HG02852 (cell line): ENCODE results near the gene SMAD7.

Experiments
- ATAC-seq: cut with Tn5 transposase; IDR thresholded peaks from one replicate; pipeline ENCODE4 v1.9.1; 2021; ENCODE audit warnings: mild to moderate bottlenecking, moderate library complexity; ENCODE audit not compliant: unreplicated experiment

SMAD7 gene

DNA sequence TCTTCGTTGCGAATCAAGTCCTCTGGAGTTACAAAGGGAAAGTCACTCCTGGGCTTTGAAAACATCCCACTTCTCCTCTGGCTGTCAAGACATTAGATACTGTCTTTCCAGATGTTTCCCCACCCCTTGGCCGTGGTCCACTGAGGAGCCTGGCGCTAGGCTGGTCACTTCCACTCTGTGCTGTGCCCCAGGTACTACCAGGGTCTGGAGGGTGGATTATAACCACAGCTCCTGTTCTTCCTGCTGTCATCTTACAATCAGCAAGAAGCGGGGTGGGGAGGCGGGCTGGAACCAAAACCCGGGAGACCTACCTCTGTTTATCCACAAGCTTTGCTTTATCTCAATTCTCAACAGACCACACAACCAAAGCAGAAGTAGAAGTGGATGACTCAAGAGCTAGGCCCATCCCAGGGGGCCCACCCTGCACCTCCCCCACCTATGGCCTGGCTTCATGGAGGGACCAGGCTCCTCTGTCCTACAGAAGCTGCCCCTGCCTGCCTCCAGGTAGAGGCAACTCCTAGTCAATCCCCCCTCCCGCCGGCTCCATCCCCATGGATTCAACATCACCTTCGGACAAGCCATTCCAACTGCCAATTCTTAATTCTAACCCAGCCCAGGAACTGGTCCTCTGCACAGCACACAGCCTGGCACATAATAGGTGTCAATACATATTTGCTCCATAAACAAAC, 17.8 kb downstream of the SMAD7 start:
- ATAC-seq: no peak

DNA sequence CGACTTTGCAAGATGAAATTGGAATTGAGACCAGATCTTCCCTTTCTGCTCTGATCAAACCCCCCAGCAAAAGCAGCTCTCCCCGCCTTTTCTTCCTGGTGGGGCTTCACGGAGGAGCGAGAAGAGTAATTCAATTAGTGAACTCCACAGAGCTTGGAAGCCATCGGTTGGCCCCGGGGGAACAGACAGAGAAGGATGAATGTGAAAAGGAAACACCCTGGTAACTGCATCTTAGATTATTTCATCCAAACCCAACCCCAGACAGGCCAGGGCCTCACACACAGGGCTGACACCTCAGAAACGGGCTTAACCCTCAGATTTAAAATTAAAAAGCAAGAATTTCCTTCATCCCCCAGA, 18.3 kb downstream of the SMAD7 start:
- no peak for ATAC-seq

DNA sequence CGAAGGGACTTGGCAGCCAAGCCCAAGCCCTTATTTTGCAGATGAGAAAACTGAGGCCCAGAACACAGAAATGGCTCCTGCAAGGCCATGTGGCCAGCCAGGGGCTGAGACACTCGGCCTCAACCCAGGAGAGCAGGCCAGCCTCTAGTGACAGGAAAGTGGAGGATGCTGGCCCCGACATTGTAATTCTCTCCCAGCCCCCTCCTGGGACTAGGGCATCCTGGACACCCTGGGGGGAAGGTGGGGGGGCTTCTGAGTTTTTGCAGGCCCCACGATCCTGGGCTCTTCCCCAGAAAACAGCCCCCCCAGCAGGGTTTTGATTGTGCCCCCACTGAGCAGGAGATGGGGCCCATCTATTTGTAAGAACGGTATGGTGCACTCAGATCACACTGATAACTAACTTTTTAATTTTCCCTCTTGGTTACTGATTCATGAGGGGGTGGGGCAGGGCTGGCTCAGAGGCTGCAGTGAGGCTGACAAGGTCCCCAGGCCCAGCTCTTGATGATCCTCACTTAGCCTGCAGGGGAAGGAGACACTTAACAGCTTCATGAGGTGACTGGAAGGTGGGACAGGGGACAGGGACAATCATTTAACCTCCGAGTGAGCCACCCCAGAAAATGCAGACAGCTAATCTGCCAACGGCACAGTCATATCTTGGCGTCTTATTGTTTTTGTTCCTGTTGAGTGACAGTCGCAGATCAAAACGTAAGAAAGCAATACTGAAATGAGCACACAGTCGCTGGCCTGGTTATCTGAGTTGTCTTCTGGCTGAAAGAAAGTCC, 18.9 kb downstream of the SMAD7 start:
- peak; percentile 45 for ATAC-seq

DNA sequence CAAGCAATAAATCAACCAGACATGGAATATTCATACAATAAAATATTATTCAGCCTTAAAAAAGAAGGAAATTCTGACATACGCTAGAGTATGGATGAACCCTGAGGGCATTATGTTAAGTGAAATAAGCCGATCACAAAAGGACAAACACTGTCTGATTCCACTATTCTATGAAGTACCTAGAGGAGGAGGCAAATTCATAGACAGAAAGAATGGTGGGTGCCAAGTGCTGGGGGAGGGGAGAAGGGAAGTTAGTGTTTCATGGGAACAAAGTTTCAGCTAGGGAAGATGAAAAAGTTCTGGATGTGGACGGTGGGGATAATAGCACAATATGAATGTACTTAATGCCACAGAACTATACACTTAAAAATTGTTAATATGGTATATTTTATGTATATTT, 19.8 kb downstream of the SMAD7 start:
- no peak for ATAC-seq

DNA sequence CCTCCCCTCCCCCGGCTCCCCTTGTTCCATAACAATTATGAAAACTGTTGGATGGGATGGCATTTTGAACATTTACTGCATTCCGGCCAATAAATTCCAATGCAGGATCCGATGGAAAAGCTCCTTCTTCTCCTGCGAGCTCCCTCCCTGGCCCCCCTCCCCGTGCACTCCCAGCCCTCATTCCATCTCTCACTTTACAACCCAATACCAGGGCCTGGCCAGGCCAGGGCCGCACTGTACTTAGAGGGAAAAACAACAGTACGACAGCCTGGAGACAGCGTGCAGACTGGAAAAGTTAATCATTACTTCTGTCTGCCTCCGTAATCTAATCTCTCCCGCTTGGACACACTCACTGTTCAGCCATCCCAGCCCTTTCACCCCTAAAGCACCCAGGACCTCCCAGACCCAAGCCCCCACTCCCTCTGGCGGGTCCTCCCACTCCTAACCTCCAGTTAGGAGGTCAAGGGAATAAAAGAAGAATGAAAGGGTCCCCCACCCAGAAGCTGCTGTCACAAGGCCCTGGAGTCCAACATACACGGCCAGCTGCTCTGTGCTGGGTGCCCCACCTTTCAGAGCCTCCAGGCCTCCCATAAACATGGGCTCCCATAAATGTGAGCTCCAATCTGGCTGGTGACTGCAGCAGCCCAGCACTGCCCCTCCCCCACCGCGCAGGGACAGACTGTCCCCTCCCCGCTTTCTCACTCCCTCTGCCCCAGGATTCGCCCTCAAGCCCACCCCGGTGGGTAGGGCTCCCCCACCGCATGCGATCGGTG, 20.6 kb downstream of the SMAD7 start:
- ATAC-seq: no peak

DNA sequence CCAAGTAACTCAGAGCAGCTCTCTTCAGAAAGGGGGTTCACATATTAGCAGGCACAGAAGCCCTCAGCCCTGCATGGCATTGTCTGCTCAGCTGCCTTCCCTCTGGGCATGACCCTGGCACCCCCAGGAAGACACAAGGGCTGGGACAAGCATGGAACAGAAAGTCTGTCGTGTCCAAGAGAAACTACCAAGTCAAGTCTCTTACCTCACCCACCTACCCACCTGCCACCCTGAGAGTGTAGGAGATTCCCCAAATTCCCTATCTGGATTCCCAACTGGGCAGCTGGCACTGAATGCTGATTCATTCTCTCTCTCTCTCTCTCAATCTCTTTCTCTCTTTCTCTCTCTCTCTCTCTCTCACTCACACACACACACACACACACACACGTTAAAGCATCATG, 21.6 kb downstream of the SMAD7 start:
- no peak for ATAC-seq

DNA sequence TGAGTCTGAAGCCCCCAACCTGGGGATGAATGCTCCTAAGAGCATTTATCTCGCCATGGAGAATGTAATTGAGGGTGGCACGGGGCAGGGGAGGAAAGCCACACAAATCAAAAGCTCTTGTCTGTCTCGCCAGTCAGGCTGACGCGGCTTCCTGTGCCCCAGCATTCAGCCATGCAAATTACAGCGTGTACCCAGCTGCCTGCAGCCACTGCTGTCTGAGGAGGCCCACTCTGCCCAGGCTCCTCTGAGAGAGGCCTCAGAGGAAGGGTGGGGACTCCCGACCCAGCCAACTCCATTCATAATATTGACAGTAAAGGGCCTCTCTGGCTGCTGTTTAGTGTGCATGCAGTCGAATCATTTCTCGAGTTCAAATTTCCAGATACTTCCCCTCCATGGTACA, 22.0 kb downstream of the SMAD7 start:
- ATAC-seq: peak; percentile 59

DNA sequence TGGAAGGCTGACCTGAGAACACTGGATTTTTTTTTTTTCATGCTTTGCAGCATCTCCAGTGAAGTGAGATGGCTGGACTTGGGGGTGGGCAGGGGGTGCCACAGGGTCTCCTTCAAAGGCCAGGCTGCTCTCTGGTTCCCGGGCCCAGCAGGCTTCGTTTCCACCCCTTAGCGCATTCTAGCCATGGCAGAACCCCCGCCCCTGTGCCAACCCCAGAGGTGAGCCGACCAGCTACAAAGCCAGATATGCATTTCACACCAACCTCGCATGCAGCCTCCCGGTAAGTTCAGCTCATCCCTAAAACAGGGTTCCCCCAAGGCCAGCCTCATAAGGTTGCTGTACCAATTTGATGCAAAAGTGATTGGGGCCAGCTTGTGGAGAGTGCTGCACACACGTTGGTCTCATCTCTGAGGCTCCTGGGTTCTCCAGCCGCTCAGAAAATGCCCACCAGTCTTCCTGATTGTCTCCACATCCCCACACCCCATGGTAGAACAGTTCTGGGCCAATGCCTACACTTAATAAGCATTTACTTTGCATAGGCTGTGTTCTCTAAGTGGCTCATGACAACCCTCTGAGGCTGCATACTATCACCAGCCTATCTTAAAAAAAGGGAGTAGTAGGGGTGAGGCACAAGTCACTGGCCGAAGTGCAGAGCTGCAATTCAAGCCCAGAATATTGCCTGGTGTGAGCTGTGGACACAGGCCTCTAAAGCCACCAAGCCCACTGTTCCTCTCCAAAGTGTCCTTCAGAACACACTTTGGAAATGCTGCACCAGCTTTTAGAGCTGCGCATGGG, 23.3 kb downstream of the SMAD7 start:
- ATAC-seq: no peak

DNA sequence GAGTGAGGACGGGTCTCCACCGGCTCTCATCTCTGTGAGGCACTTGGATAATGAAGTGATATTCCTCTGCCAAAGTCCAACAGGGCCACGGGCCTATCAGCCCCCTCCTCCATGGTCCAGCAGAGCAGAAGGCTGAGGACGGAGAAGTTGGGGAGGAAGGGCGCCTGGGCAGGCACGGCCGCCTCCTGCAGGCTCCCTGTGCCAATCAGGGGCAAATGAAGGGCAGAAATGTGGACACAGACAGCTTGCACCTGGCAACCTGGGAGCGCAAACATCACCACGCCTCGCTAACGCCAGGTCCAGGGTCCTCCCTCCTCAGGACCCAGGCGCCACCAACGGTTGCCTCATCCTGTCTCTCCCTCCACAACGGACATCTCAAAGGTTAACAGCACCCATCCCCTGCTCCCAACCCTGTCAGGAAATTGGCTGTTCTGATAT, 24.3 kb downstream of the SMAD7 start:
- no peak for ATAC-seq

DNA sequence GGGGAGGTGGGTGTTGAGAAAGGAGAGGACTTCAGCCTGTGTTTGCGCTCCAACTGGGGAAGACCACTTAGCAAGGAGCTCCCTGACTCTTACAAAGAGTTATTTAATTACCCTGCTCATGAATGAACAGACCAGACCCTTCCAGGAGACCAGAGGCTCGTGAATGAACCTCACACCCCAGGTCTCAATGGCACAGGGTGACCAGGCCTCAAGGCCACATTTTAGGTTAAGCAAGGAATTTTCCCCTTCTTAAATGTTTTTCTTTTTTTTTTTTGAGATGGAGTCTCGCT, 25.3 kb downstream of the SMAD7 start:
- no peak for ATAC-seq

DNA sequence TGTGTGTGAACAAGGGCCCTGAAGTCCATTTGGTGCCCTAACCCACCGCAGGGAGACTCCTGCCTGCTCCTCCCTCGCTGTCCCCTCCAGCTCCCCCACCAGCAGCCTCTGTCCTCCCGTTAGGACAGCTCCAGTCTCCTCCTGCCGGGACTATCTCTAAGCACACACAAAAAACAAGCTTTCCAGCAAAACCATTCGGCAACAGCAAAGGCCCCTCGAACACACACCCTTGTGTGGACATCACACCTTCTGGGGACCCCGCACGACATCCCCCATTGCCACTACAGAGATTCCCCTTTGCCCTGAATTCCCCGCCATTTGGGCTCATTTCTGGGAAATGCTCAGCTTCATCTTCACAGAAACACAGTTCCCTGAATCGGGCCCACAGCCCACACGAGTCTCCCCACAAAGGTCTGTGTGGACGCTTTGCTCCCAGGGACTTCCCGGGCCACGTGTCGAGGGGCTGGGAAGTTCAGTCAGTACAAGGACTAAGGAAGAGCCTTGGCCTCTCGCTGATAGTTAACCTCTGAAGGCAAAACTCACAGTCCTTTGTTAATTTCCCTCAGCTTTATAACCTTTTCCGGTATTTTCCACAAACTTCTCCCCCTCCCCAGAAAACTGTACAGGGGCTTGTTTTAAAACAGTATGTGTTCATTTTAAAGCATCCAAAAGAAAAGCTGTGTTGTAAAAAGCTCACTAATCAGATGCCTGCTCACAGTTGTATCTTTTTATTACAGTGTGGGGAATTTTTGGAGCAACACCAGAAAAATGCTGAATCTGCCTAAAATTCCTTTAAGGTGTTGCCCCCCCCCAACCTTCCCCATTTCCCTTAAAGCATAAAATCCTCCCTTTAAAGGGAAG, 25.9 kb downstream of the SMAD7 start:
- ATAC-seq: no peak

DNA sequence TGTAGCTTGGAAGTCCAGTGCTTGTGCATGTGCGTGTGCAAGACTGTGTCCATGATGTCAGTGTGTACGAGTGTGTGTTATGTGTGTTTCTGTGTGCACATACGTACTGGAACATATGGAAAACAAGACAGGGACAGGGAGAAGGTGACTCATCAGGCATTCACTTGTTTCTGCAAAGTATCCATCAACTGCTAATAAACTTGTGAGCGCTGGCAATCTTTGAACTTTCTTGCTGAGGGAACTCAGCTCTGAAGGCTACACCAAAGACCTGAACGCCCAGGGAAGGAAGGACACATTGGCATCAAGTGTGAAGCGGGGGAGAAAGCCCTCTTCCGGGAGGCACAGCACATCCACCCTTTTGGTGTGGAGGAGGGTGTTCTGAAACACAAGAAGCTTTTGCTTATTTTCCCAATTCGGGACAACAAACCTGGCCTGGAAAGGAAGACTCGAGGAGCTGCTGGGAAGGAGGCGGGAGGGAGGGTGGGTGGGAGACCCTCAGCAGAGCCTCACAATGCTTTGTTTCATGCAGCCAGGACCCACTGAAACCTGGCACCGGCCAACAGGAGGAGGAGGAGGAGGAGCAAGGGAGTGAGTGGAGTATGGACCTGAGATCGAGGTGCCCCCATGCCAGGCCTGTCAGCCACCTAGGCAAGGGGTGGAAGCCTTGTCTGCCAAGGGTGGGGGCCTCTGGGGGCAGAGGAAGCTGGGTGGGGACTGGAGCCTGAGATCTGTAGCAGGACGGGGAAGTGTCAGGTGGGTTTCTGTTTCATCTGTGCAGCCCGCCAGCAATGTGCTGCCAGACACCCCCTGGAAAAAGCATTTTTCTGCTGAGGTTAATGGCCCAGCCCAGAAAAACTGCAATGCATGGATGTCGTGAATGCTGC, 26.8 kb downstream of the SMAD7 start:
- ATAC-seq: no peak

DNA sequence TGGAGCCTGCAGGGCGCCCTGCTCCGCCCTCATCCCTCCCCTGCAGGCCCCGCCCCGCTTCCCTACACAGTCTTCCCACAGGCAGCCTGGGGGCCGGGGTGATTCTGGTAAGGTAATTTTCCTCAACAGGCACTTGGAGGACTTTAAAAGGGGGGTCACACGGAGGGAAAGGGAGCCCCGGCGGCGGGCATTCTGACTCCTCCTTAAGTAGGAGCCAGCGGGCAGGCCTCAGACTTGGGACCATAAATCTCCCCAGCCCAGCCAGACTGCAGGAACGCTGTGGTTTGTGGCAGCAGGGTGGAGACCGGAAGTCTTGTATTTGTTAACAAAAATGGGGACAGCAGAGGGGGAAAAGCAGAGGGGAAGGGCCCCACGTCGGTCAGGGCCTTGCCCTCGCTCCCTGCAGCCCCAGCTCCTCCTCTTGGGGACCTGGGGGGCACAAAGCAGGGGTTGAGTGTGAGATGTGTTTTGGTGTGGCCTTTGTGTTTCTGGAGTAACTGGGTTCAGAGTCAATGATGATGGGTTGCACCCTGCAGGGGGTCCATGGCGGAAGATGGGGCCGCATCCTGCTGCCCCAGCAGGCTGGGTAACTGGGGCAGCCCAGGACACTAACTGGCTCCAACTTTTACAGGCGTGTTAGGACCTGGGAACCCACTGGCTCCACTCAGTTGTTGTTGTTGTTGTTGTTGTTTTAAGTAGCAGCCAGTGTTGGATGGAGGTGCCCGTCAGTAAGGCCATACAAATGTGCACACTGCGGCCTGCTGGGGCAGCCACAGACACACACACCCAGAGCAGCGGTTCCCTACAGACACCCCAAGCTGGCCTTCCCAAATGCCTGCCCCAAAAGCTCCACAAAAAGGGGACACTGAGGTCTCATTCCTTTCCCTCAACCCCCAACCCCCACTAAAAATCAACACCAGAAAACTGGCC, 27.7 kb downstream of the SMAD7 start:
- no peak for ATAC-seq

DNA sequence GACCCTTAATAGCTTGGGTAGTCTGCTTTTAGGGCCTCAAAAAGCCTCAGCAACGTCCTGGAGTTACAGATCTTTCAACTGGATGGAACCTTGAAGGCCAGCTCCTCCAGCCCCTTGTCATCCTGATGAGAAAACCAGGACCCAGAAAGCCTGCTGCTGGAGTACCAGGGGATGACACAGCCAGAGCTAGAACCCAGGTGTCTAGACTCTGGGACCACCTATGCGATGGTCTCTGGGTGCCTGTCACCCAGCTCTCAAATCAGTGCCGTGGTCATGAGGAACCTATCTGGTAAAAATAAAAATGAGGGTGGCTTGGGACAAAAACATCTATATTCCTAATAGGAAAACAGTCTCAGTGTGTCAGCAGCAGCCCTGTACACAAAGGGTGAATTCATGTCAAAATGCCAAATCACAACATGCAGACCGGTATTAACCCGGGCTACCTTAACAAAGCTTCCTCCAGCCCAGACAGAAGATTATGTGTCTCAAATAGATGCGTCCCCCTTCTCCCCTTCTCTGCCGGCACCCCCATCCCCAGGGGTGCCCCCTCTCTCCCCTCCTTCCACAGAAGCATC, 28.5 kb downstream of the SMAD7 start:
- no peak for ATAC-seq

DNA sequence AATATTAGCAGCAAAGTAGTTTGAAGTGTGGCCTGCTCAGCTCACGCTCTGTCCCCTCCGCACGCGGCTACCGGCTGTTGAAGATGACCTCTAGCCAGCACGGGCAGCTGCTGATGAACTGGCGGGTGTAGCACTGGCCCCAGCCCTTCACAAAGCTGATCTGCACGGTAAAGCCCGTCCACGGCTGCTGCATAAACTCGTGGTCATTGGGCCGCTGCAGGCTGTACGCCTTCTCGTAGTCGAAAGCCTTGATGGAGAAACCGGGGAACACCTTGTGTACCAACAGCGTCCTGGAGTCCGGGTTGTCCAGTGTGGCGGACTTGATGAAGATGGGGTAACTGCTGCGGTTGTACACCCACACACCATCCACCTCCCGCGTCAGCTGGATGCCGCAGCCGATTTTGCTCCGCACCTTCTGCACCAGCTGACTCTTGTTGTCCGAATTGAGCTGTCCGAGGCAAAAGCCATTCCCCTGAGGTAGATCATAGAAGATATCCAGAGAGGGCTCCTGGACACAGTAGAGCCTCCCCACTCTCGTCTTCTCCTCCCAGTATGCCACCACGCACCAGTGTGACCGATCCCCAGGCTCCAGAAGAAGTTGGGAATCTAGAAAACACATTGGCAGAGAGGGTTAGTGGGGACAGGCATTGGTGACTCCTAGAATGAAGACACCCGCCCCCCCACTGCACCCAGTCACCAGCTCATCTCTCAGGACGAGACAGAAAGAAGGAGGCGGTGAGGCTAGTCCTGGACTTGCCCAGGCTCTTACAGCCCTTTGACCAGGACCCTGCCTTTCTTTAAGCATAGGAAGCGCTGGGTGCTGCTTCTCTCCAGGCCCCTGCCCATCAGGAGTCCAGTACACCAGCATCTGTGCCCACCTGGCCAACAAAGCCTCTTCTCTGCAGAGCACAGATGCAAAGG, 29.2 kb downstream of the SMAD7 start:
- no peak for ATAC-seq

DNA sequence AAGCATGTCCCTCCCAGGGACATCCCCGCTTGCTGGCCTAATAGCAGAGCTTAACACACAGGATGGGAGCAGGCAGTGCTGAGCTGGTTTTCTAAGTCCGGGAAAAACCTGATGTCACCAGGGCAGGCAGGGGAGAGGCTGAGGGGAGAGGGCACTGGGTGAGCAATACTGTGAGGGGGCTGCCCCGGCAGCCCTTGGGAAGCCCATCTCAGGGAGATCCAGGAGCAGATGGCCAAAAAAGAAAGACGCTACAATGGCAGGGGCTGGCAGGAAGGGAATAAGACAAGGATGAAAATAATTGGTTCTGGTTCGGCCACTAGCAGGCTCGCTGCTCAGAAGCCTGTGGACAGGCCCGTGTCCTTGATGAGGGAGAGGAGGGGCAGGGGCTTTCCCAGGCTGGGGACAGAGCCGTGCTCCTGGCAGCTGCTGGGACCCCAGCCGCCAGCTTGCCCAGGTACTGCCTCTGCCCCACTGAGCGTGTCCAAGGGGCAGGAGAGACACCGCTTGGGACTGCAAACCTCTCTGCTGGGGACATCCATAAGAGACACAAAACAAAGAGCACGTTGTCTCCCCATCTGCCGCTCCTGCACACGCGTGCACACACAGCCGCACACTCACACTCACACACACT, 30.2 kb downstream of the SMAD7 start:
- no peak for ATAC-seq
